ENCODE data around the gene FLYWCH2. TPM values are rescaled to one million over a fixed set of nuclear protein-coding genes. Genes with fewer than 3 reads are reported as not detected.

The FLYWCH2 gene
- total and polyA plus RNA-seq, 10 donors, result 27.5 to 98.6 (median 49.0) TPM

- H3K4me1 ChIP-seq, result peaks cover 0 to 15% (median 13%) of the 10 kb centered on the region in 6 donors
- H3K36me3 ChIP-seq, result no peaks in the 10 kb centered on the region
- DNase-seq, result peak; percentile 54
- H3K27me3 ChIP-seq (replicated peaks in 1 of 7), result peaks cover 0 to 75% (median 18%) of the 10 kb centered on the region in 7 donors
- TF ChIP-seq POLR2AphosphoS5 (IDR thresholded peaks at IDR 0.05) (no peak), CTCF (IDR thresholded peaks at IDR 0.05 in 8 of 11, conservative IDR thresholded peaks at IDR 0.05 in 3 of 11) (no peak), POLR2A (IDR thresholded peaks at IDR 0.05) (no peak)
- no peak overlapping the region for H3K4me3 ChIP-seq
- no peak overlapping the region for H3K27ac ChIP-seq
- intact Hi-C loops (cut with DNase I; ENCODE audit: low total_unique reads), result no loop called here
- 77 to 83% (median 79%) methylated on average over 11 to 18 of the region's 18 CpGs for WGBS, 5 donors
- H3K9me3 ChIP-seq, result peaks cover 0 to 23% (median 14%) of the 10 kb centered on the region in 8 donors
Observed at GRCh38 chr16:2853531-2854073, 29.4 kb upstream of the FLYWCH2 start.

- Histone ChIP-seq H3K27me3 (replicated peaks in 1 of 7) (peaks cover 0 to 75% (median 27%) of the 10 kb centered on the region in 7 donors), H3K4me3 (no peak overlapping the region), H3K36me3 (no peaks in the 10 kb centered on the region), H3K4me1 (peaks cover 0 to 17% (median 14%) of the 10 kb centered on the region in 6 donors), H3K9me3 (peaks cover 0 to 23% (median 14%) of the 10 kb centered on the region in 8 donors), H3K27ac (no peak overlapping the region)
- intact Hi-C loops (cut with DNase I; ENCODE audit: low total_unique reads), result no loop called here
- no peak for TF ChIP-seq POLR2AphosphoS5 (IDR thresholded peaks at IDR 0.05)
- TF ChIP-seq CTCF (IDR thresholded peaks at IDR 0.05 in 8 of 11, conservative IDR thresholded peaks at IDR 0.05 in 3 of 11), result peak in 7 of 11 experiments; percentile 13 to 55 (median 23)
- no peak for TF ChIP-seq POLR2A (IDR thresholded peaks at IDR 0.05)
- peak; percentile 7 for DNase-seq
- 54 to 72% (median 63%) methylated on average over 5 of the region's 5 CpGs for WGBS, 5 donors
Observed at GRCh38 chr16:2854700-2855309, 28.2 kb upstream of the FLYWCH2 start.

- intact Hi-C loops (cut with DNase I; ENCODE audit: low total_unique reads), result no loop called here
- H3K9me3 ChIP-seq, result peaks cover 0 to 26% (median 15%) of the 10 kb centered on the region in 8 donors
- no peaks in the 10 kb centered on the region for H3K36me3 ChIP-seq
- WGBS, 5 donors, result 79 to 94% (median 89%) methylated on average over 6 of the region's 6 CpGs
- TF ChIP-seq POLR2AphosphoS5 (IDR thresholded peaks at IDR 0.05), result no peak
- no peak overlapping the region for H3K4me3 ChIP-seq
- H3K27ac ChIP-seq, result no peak overlapping the region
- peak; percentile 36 for DNase-seq
- peaks cover 0 to 75% (median 34%) of the 10 kb centered on the region in 7 donors for H3K27me3 ChIP-seq (replicated peaks in 1 of 7)
- H3K4me1 ChIP-seq, result peaks cover 0 to 17% (median 14%) of the 10 kb centered on the region in 6 donors
Observed at GRCh38 chr16:2855536-2855935, 27.5 kb upstream of the FLYWCH2 start.

- peak; percentile 56 for DNase-seq
- H3K27me3 ChIP-seq (replicated peaks in 1 of 7), result peaks cover 0 to 75% (median 34%) of the 10 kb centered on the region in 7 donors
- TF ChIP-seq POLR2A (IDR thresholded peaks at IDR 0.05), result no peak
- TF ChIP-seq POLR2AphosphoS5 (IDR thresholded peaks at IDR 0.05), result no peak
- TF ChIP-seq CTCF (IDR thresholded peaks at IDR 0.05 in 8 of 11, conservative IDR thresholded peaks at IDR 0.05 in 3 of 11), result no peak
- H3K4me1 ChIP-seq, result peaks cover 0 to 17% (median 14%) of the 10 kb centered on the region in 6 donors
- peaks cover 0 to 33% (median 15%) of the 10 kb centered on the region in 8 donors for H3K9me3 ChIP-seq
- intact Hi-C loops (cut with DNase I; ENCODE audit: low total_unique reads), result no loop called here
- no peak overlapping the region for H3K4me3 ChIP-seq
- no peak overlapping the region for H3K27ac ChIP-seq
- no peaks in the 10 kb centered on the region for H3K36me3 ChIP-seq
- WGBS, 5 donors, result 83 to 93% (median 89%) methylated on average over 13 to 14 of the region's 14 CpGs
Observed at GRCh38 chr16:2856061-2856670, 26.8 kb upstream of the FLYWCH2 start.
